K562 (cell line): Measurements from ENCODE around the gene PLCB3. TPM values are rescaled to one million over a fixed set of nuclear protein-coding genes. Genes with fewer than 3 reads are reported as not detected.

Experiments
- BCOR ChIP-seq: fragments of 450-650 bp; IDR thresholded peaks from 2 replicates; pipeline ENCODE4 v1.6.1; 2016
- BRD9 ChIP-seq: fragments of 450-650 bp; IDR thresholded peaks from 2 replicates; pipeline ENCODE4 v1.6.1; 2018; ENCODE audit warnings: low read depth; ENCODE audit not compliant: partially characterized antibody
- CBX1 ChIP-seq: sonication (generic); IDR thresholded peaks from 2 replicates; pipeline ENCODE4 v1.6.1; 2016; ENCODE audit warnings: antibody characterized with exemption, low read depth, mild to moderate bottlenecking
- CBX3 ChIP-seq, 2 experiments: IDR thresholded peaks; 1 replicate in 1 of 2; 2 replicates in 1 of 2; pipeline ENCODE4 v1.6.1; 2012; ENCODE audit warnings: inconsistent platforms in 2 of 2, low read length in 2 of 2, borderline replicate concordance in 1 of 2, control low read depth in 1 of 2
- CREB1 ChIP-seq, 2 experiments: sonication (generic) in 1 of 2; formaldehyde crosslinking in 1 of 2; IDR thresholded peaks; 2 replicates each; pipeline versions ENCODE4 v1.6.1 to v1.8.0; 2012 to 2022; ENCODE audit warnings: inconsistent platforms in 1 of 2, mild to moderate bottlenecking in 1 of 2, missing genetic modification reagents in 1 of 2, moderate library complexity in 1 of 2
- CXXC5 ChIP-seq: fragments of 250-450 bp; sonication (Bioruptor Pico); IDR thresholded peaks from 2 replicates; pipeline ENCODE4 v1.8.0; 2022; ENCODE audit warnings: inconsistent platforms, mild to moderate bottlenecking, moderate library complexity
- EZH2 ChIP-seq: IDR thresholded peaks from 2 replicates; pipeline ENCODE4 v1.6.1; 2012; ENCODE audit warnings: low read depth, mild to moderate bottlenecking, inconsistent platforms, low read length, borderline replicate concordance
- IRF1 ChIP-seq: sonication (generic); formaldehyde crosslinking; IDR thresholded peaks from 2 replicates; pipeline ENCODE4 v1.8.0; 2022; ENCODE audit warnings: missing genetic modification reagents, mild to moderate bottlenecking, borderline replicate concordance
- KLF13 ChIP-seq: fragments of 450-650 bp; IDR thresholded peaks from 2 replicates; pipeline ENCODE4 v1.6.1; 2016; ENCODE audit warnings: missing genetic modification characterization, low read depth, mild to moderate bottlenecking, missing compliant biosample characterization, moderate library complexity, borderline replicate concordance
- MAFG ChIP-seq: fragments of 450-650 bp; conservative IDR thresholded peaks from 2 replicates; pipeline ENCODE4 v1.6.1; 2016; ENCODE audit warnings: missing genetic modification characterization, missing compliant biosample characterization
- MCM2 ChIP-seq: fragments of 450-650 bp; IDR thresholded peaks from 2 replicates; pipeline ENCODE4 v1.6.1; 2017; ENCODE audit warnings: low read depth, mild to moderate bottlenecking
- MIER1 ChIP-seq: fragments of 450-650 bp; IDR thresholded peaks from 2 replicates; pipeline ENCODE4 v1.6.1; 2016; ENCODE audit warnings: antibody characterized with exemption, mild to moderate bottlenecking, low read depth
- MLLT1 ChIP-seq, 2 experiments: fragments of 450-650 bp; IDR thresholded peaks; 2 replicates each; pipeline ENCODE4 v1.6.1; 2016
- NKRF ChIP-seq: fragments of 450-650 bp; IDR thresholded peaks from 2 replicates; pipeline ENCODE4 v1.6.1; 2016; ENCODE audit warnings: borderline replicate concordance
- RBM15 ChIP-seq: fragments of 200-400 bp; formaldehyde crosslinking; IDR thresholded peaks from 2 replicates; pipeline ENCODE4 v1.6.1; 2018; ENCODE audit warnings: mild to moderate bottlenecking, low read length, moderate library complexity; ENCODE audit not compliant: insufficient read depth
- RBM34 ChIP-seq: fragments of 200-400 bp; formaldehyde crosslinking; IDR thresholded peaks from 2 replicates; pipeline ENCODE4 v1.6.1; 2018; ENCODE audit warnings: low read length, borderline replicate concordance; ENCODE audit not compliant: insufficient read depth
- TAF1 ChIP-seq: IDR thresholded peaks from 2 replicates; pipeline ENCODE4 v1.6.1; 2011; ENCODE audit warnings: mild to moderate bottlenecking, low read length, moderate library complexity; ENCODE audit not compliant: insufficient read depth, control insufficient read depth, severe bottlenecking; ENCODE audit errors: extremely low read depth
- TFAP4 ChIP-seq: sonication (generic); formaldehyde crosslinking; IDR thresholded peaks from 2 replicates; pipeline ENCODE4 v1.8.0; 2022; ENCODE audit warnings: missing genetic modification reagents, mild to moderate bottlenecking, moderate library complexity, borderline replicate concordance
- ZBTB33 ChIP-seq: sonication (generic); formaldehyde crosslinking; IDR thresholded peaks from 2 replicates; pipeline ENCODE4 v1.8.1; 2023; ENCODE audit warnings: mild to moderate bottlenecking, missing genetic modification reagents
- polyA plus RNA-seq, 8 experiments: library from polyadenylated mRNA; depleted of rRNA in 4 of 8; stranded (reverse) in 5 of 8; unstranded in 3 of 8; fragments of >200 nt; fragmentation: Nextera tagmentation in 2 of 8; fragmentation: Illumina TruSeq in 1 of 8; extraction: Ambion mirVana in 2 of 8; extraction: Trizol in 1 of 8; gene quantifications; 2 replicates each; pipeline versions ENCODE4 v1.2.1 to v1.2.3, GENCODE V29; 2011 to 2014; ENCODE audit warnings: inconsistent platforms in 1 of 8, missing spikeins in 1 of 8
- total RNA-seq, 7 experiments: library from RNA; depleted of rRNA in 6 of 7; stranded (reverse); fragments of >200 nt in 6 of 7; fragmentation: Illumina TruSeq in 2 of 7; extraction: Trizol in 2 of 7; gene quantifications; 2 replicates each; pipeline versions ENCODE4 v1.2.1 to v1.2.3, GENCODE V29; 2011 to 2021; ENCODE audit warnings: low replicate concordance in 1 of 7

Gene PLCB3
- total and polyA plus RNA-seq, 9 of the 15 experiments (the other 6 are each of a cell fraction or from before 2014, with no cell fraction given): 0.31 to 44.8 (median 14.6) TPM

- TF ChIP-seq TFAP4 (CRISPR knock-in tag) (peak; percentile 89), NKRF (peak; percentile 75; the same call in 1 of the 2 replicates), RBM15 (no peak), BCOR (no peak; the same call in 1 of the 2 replicates), CBX3 (IDR thresholded peaks at IDR 0.05; ENCODE audit: borderline replicate concordance in 1 of 2, low read length in 2 of 2) (no peak), MCM2 (no peak), KLF13 (tag) (no peak), BRD9 (peak; percentile 59), ZBTB33 (CRISPR knock-in tag) (peak; percentile 34; the same call in 1 of the 2 replicates), IRF1 (CRISPR knock-in tag) (no peak), CXXC5 (CRISPR knock-in tag) (no peak; the same call in 1 of the 2 replicates), TAF1 (peak; percentile 43), RBM34 (no peak), EZH2 (no peak), MLLT1 (IDR thresholded peaks at IDR 0.05) (peak in 1 of 2 experiments; percentile 63; a peak in 3 of 4 replicates), CBX1 (peak; percentile 44; the same call in 1 of the 2 replicates), CREB1 (IDR thresholded peaks at IDR 0.05) (no peak), CREB1 (CRISPR knock-in tag; IDR thresholded peaks at IDR 0.05) (peak; percentile 58; the same call in 1 of the 2 replicates), MAFG (tag) (no peak), MIER1 (0 out of 2 replicates have a peak, but pooled peaks have one; percentile 40)
These were observed 53.2 kb downstream of the PLCB3 start (continued) for GRCh38 chr11:64304316-64305072.
